KBM-7 (cell line): ENCODE data around the gene CSDE1.
A peak's percentile ranks its signal among the peaks of the same experiment; 100 is the strongest.
"Not testable (repeated sequence)": the region's sequence is repeated elsewhere in the genome, so short reads cannot be mapped to it uniquely, and the experiment has no call there.

Experiments
- DNase-seq: peaks from one replicate; pipeline ENCODE4 v3.0.0-alpha.2; 2015
- in situ Hi-C: fragments of 300-500 bp; cut with MboI; formaldehyde crosslinking; loops from 2 replicates; pipeline ENCODE4 v1.14.3; 2020; ENCODE audit warnings: low sequenced_read_pairs, low pct_unique_long_range_greater_than_20kb, mixed read lengths

Gene CSDE1

GRCh38 chr1:114753702-114754101 is 4.1 kb downstream of the CSDE1 start:
- in situ Hi-C loops, DNase-seq: not testable (repeated sequence)

GRCh38 chr1:114753143-114753542 is 4.6 kb downstream of the CSDE1 start:
- in situ Hi-C loops, result no loop called here
- DNase-seq, result no peak

GRCh38 chr1:114750780-114751179 is 7.0 kb downstream of the CSDE1 start:
- no peak for DNase-seq
- in situ Hi-C loops, result no loop called here

GRCh38 chr1:114749835-114750234 is 7.9 kb downstream of the CSDE1 start:
- in situ Hi-C loops, result no loop called here
- no peak for DNase-seq

- in situ Hi-C loops, result no loop called here
- no peak for DNase-seq
Observed at GRCh38 chr1:114746450-114747121, 11.2 kb downstream of the CSDE1 start.

GRCh38 chr1:114745291-114745690 is 12.5 kb downstream of the CSDE1 start:
- DNase-seq, result no peak
- in situ Hi-C loops, result no loop called here

- in situ Hi-C loops, result no loop called here
- DNase-seq, result no peak
Observed at GRCh38 chr1:114741963-114742746, 15.6 kb downstream of the CSDE1 start.

GRCh38 chr1:114740331-114740730 is 17.5 kb downstream of the CSDE1 start:
- DNase-seq, result no peak
- in situ Hi-C loops, result no loop called here

GRCh38 chr1:114737314-114737849 is 20.4 kb downstream of the CSDE1 start:
- in situ Hi-C loops, result no loop called here
- DNase-seq, result no peak

- in situ Hi-C loops, result no loop called here
- DNase-seq, result no peak
Observed at GRCh38 chr1:114735479-114735878, 22.3 kb downstream of the CSDE1 start.

GRCh38 chr1:114729782-114730181 is 28.0 kb downstream of the CSDE1 start:
- no peak for DNase-seq
- in situ Hi-C loops, result no loop called here

GRCh38 chr1:114728553-114728952 is 29.2 kb downstream of the CSDE1 start:
- in situ Hi-C loops, result no loop called here
- DNase-seq, result no peak

GRCh38 chr1:114725230-114725629 is 32.6 kb downstream of the CSDE1 start:
- in situ Hi-C loops, result no loop called here
- DNase-seq, result no peak

GRCh38 chr1:114723915-114724314 is 33.9 kb downstream of the CSDE1 start:
- DNase-seq, result no peak
- in situ Hi-C loops, result no loop called here

GRCh38 chr1:114723457-114723856 is 34.3 kb downstream of the CSDE1 start:
- DNase-seq, result no peak
- in situ Hi-C loops, result no loop called here

- DNase-seq, result no peak
- in situ Hi-C loops, result no loop called here
Observed at GRCh38 chr1:114720492-114720891, 37.3 kb downstream of the CSDE1 start.

- in situ Hi-C loops, result no loop called here
- DNase-seq, result no peak
Observed at GRCh38 chr1:114719424-114719787, 38.4 kb downstream of the CSDE1 start.

GRCh38 chr1:114718661-114719423 is 38.9 kb downstream of the CSDE1 start:
- no peak for DNase-seq
- in situ Hi-C loops, result no loop called here

GRCh38 chr1:114716304-114717170 is 41.2 kb downstream of the CSDE1 start, which contains the start of gene NRAS:
Gene NRAS (minus strand): TSS chr1:114716771. CDS start chr1:114716160, 611 bp downstream.
- in situ Hi-C loops, result no loop called here

More at GRCh38 chr1:114716304-114717170, 41.2 kb downstream of the CSDE1 start, which contains the start of gene NRAS:
- DNase-seq, result peak; percentile 91
